Right lobe of liver (tissue), 6 donors: ENCODE results near the gene APBA1. TPM values are rescaled to one million over a fixed set of nuclear protein-coding genes. Genes with fewer than 3 reads are reported as not detected.

Source experiments
- ATAC-seq, 4 donors: fragments of 200-7000 bp; cut with Tn5 transposase; one replicate each; pipeline ENCODE4 v1.9.1; 2020; ENCODE audit warnings: mild to moderate bottlenecking in 4 of 4, moderate library complexity in 4 of 4
- DNase-seq, 3 donors: peaks; one replicate each; pipeline ENCODE4 v3.0.0-alpha.2; 2020
- H3K27ac ChIP-seq, 3 donors: fragments of 200-600 bp; one replicate each; pipeline ENCODE4 v1.8.0; 2022
- H3K27me3 ChIP-seq, 2 donors: fragments of 200-600 bp; one replicate each; pipeline ENCODE4 v1.8.0; 2022
- H3K36me3 ChIP-seq, 4 donors: fragments of 200-600 bp; sonication (generic) in 1 of 4; one replicate each; pipeline versions ENCODE4 v1.5.1 to v1.8.0; 2017 to 2022; ENCODE audit warnings: control low read depth in 1 of 4
- H3K4me1 ChIP-seq, 4 donors: fragments of 200-600 bp; sonication (generic) in 1 of 4; one replicate each; pipeline versions ENCODE4 v1.5.1 to v1.8.0; 2017 to 2022; ENCODE audit warnings: control low read depth in 1 of 4
- H3K4me3 ChIP-seq, 3 donors: fragments of 200-600 bp; one replicate each; pipeline ENCODE4 v1.8.0; 2022
- H3K9me3 ChIP-seq, 4 donors: fragments of 200-600 bp; sonication (generic) in 1 of 4; one replicate each; pipeline versions ENCODE4 v1.5.1 to v1.8.0; 2017 to 2022; ENCODE audit warnings: control low read depth in 1 of 4
- POLR2A ChIP-seq: fragments of 450-650 bp; IDR thresholded peaks from one replicate; pipeline ENCODE4 v1.6.1; 2017; ENCODE audit warnings: antibody characterized with exemption, mild to moderate bottlenecking
- WGBS: methylation state at CpG from one replicate; pipeline ENCODE4 v1.1.6; 2018; ENCODE audit warnings: low coverage, low lambda C conversion rate; ENCODE audit not compliant: insufficient coverage; ENCODE audit errors: missing lambda C conversion rate; 5-methylcytosine and 5-hydroxymethylcytosine counted together
- intact Hi-C, 2 donors: fragments of 100-400 bp; cut with DNase I; formaldehyde crosslinking; loops; one replicate each; pipeline versions ENCODE4 v1.11.2 to v1.14.1; 2022
- total RNA-seq, 6 experiments: library from RNA; depleted of rRNA in 2 of 6; stranded (reverse); fragments of >200 nt in 2 of 6; fragmentation: NEBNext Ultra II Directional in 3 of 6; extraction: Animal tissue kit (Norgen Biotek cat#: 25700) in 3 of 6; gene quantifications; one replicate each; pipeline versions ENCODE4 v1.1.0 to v1.2.4, GENCODE V29; 2016 to 2023
- TF ChIP-seq, protein P1 (sequence below), 4 donors: fragments of 200-600 bp in 3 of 4; fragments of 450-650 bp in 1 of 4; IDR thresholded peaks; one replicate each; pipeline versions ENCODE4 v1.5.1 to v1.8.0; 2016 to 2022; ENCODE audit warnings: antibody characterized with exemption in 4 of 4, mild to moderate bottlenecking in 2 of 4
- donor health status: DM: no; HTN: yes; CAD: no.
- donor health status: DM: no; HTN: no; CAD: no.
- donor health status: DM: no; HTN: no; CAD: no.
- donor health status: DM: no; HTN: yes; CAD: no.
- donor health status: DM: no; HTN: yes; CAD: no.

The APBA1 gene
- total RNA-seq, 6 experiments from 2014 or later = 6.6 to 25.5 (median 16.7) TPM

DNA sequence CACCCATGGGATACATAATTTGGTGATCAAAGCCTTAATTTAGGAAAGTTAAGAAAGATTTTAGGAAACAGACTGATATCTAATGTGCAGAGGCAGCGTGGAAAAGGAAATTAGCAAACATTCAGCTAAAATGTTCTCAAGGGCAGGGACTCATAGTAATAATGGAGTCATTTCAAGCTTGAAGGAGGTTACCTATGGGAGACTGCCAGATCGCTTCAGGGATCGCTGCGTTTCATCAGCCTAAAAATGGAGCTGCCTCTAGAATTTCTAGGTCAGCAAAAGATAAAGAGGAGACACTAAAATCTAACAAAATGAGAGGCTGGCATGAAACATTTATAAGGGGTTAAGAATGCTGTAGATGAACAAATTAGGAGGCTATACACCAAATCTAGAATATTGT, 115.5 kb downstream of the APBA1 start:
- no peak for TF ChIP-seq POLR2A
- TF ChIP-seq, protein P1, sequence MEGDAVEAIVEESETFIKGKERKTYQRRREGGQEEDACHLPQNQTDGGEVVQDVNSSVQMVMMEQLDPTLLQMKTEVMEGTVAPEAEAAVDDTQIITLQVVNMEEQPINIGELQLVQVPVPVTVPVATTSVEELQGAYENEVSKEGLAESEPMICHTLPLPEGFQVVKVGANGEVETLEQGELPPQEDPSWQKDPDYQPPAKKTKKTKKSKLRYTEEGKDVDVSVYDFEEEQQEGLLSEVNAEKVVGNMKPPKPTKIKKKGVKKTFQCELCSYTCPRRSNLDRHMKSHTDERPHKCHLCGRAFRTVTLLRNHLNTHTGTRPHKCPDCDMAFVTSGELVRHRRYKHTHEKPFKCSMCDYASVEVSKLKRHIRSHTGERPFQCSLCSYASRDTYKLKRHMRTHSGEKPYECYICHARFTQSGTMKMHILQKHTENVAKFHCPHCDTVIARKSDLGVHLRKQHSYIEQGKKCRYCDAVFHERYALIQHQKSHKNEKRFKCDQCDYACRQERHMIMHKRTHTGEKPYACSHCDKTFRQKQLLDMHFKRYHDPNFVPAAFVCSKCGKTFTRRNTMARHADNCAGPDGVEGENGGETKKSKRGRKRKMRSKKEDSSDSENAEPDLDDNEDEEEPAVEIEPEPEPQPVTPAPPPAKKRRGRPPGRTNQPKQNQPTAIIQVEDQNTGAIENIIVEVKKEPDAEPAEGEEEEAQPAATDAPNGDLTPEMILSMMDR (IDR thresholded peaks at IDR 0.05) = no peak
- intact Hi-C loops = no loop called here
- no peak for ATAC-seq
- WGBS = 87% methylated on average over 4 of the region's 4 CpGs
- Histone ChIP-seq H3K27ac (no peak overlapping the region), H3K27me3 (no peaks in the 10 kb centered on the region), H3K9me3 (no peaks in the 10 kb centered on the region), H3K36me3 (no peaks in the 10 kb centered on the region), H3K4me3 (no peak overlapping the region), H3K4me1 (peaks cover 0 to 7% (median 3%) of the 10 kb centered on the region in 4 donors)
- DNase-seq = no peak

DNA sequence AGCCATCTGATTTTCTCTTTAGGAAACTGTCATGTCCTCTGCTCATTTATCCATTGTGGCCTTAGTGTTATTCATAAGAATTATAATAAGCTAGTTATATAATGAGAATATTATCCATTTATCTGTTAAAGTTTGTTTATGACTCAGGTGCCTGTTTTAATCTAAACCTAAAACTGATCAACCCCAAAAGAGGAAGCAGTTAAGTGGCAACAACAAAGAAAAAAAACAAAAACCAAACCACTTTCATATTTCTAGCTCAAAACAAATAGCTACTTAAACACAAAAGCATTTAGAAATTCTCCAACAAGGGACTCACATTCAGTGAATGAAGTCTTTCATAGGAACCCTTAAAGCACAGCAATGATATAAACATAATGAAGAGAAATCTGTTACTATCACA, 116.4 kb downstream of the APBA1 start:
- ATAC-seq (no peak), DNase-seq (no peak)
- H3K36me3 ChIP-seq = no peaks in the 10 kb centered on the region
- no peaks in the 10 kb centered on the region for H3K9me3 ChIP-seq
- no peak overlapping the region for H3K4me3 ChIP-seq
- TF ChIP-seq, protein P1 (IDR thresholded peaks at IDR 0.05) = no peak
- H3K27ac ChIP-seq = no peak overlapping the region
- peaks cover 0 to 7% (median 3%) of the 10 kb centered on the region in 4 donors for H3K4me1 ChIP-seq
- H3K27me3 ChIP-seq = no peaks in the 10 kb centered on the region
- intact Hi-C loops = no loop called here

DNA sequence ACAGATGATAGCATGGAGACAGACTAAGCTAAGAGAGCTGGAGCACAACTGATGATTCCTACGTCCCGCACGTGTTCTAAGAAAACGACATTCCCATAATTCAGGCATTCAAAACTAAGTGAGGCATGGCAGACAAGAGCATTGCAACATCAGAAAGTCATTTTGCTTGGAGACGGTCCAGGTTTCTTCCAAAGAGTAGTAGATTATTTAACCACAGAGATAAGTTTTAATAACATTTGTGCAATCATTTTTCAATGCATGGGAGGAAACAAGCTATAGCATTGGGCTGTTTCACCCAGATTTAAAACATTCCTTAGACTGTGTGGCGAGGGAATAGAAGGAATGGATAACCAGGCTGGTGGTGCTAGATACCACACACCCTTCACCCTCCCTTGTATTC, 117.2 kb downstream of the APBA1 start:
- ATAC-seq (peak in 3 of 4 donors; percentile 59 to 73 (median 68)), DNase-seq (no peak)
- no peaks in the 10 kb centered on the region for H3K27me3 ChIP-seq
- peaks cover 0 to 7% (median 3%) of the 10 kb centered on the region in 4 donors for H3K4me1 ChIP-seq
- H3K4me3 ChIP-seq = no peak overlapping the region
- H3K9me3 ChIP-seq = no peaks in the 10 kb centered on the region
- no peak for TF ChIP-seq POLR2A
- TF ChIP-seq, protein P1 (IDR thresholded peaks at IDR 0.05) = no peak
- H3K36me3 ChIP-seq = no peaks in the 10 kb centered on the region
- 49% methylated on average over 6 of the region's 6 CpGs for WGBS
- intact Hi-C loops = no loop called here
- H3K27ac ChIP-seq = no peak overlapping the region

DNA sequence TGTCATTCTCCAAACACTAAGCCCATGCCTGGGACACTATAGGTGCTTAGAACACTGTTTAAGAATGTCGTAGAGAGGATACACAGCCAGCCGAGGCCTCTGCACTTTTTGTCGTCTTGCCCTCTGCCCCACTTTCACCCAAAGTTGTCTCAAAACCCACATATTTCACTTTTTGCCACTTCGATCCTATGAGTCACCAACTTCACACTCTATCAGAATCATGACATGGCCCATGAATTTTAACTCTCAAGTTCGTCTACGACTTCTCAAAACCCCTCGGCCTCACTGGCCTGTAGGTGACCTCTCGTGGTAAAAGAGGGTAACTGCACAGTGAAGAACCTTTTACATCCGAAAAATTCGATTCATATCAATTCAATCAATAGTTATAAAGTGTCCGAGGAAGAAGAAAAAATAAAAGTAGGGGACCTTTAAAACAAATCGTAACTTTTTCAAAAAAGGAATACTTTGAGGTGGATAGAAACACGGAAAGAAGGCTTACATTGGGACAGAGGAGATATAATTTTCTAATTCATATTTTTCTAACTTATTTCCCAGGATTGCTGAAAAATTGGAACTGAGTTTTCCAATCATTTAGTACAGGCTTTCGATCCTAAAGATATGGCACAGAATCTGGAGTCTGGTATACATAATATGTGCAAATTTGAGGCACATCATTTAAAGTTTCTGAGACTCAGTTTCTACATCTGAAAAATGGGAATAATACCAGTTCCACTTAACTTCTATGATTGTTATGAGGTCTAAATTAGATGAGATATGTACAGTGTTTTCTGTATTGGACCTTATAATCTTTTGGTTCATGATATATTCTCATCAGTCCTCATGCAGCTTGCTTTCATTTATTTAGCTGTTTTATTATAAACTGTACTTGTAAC, 122.6 kb downstream of the APBA1 start:
- 23% methylated on average over 14 of the region's 14 CpGs for WGBS
- Histone ChIP-seq H3K27ac (no peak overlapping the region), H3K36me3 (no peaks in the 10 kb centered on the region), H3K4me1 (no peaks in the 10 kb centered on the region), H3K27me3 (no peaks in the 10 kb centered on the region), H3K4me3 (no peak overlapping the region), H3K9me3 (no peaks in the 10 kb centered on the region)
- intact Hi-C loops = loop anchor here (5.0 kb wide), 1 partner anchor 127 kb away; no protein-coding TSS in a partner anchor
- TF ChIP-seq POLR2A = no peak
- TF ChIP-seq, protein P1 (IDR thresholded peaks at IDR 0.05) = peak; percentile 81 to 90 (median 84)
- DNase-seq (no peak), ATAC-seq (peak; percentile 81 to 87 (median 84))
